A673 (cell line): ENCODE measurements around the gene FBXO15. TPM values are rescaled to one million over a fixed set of nuclear protein-coding genes. Genes with fewer than 3 reads are reported as not detected.

Experiments
- Bru-seq: library from RNA; stranded (reverse); fragments of 400-500 nt; gene quantifications from one replicate; lab custom pipeline; 2021; lab: Mats Ljungman, UMichigan
- BruChase-seq, 2 experiments: library from RNA; stranded (reverse); fragments of 400-500 nt; gene quantifications; one replicate each; lab custom pipeline; 2021; lab: Mats Ljungman, UMichigan
- BruUV-seq: library from RNA; stranded (reverse); fragments of 400-500 nt; replicated peaks from 2 replicates; lab custom pipeline; 2021; lab: Mats Ljungman, UMichigan
- CTCF ChIA-PET: fragments of 300-600 bp; sonication (Branson Sonifier 250); formaldehyde crosslinking; loops from one replicate; lab custom pipeline; 2022; ENCODE audit warnings: antibody characterized with exemption; lab: Charles Lee
- POLR2A ChIA-PET: fragments of 300-600 bp; sonication (Branson Sonifier 250); formaldehyde crosslinking; loops from one replicate; lab custom pipeline; 2022; ENCODE audit warnings: antibody characterized with exemption; ENCODE audit not compliant: low non-redundant PET; lab: Charles Lee
- DNase-seq: peaks from one replicate; pipeline ENCODE4 v3.0.0-alpha.2; 2015; ENCODE audit warnings: low spot score
- H3K27ac ChIP-seq: fragments of 200-600 bp; sonication (generic); 2 replicates; pipeline ENCODE4 v1.5.1; 2016; ENCODE audit warnings: mixed run types, low read depth, mild to moderate bottlenecking, mixed read lengths, antibody characterized with exemption, low read length; ENCODE audit not compliant: poor library complexity, severe bottlenecking
- H3K27me3 ChIP-seq: fragments of 200-600 bp; sonication (generic); replicated peaks from 2 replicates; pipeline ENCODE4 v1.6.1; 2017; ENCODE audit warnings: mixed run types, low read depth, mild to moderate bottlenecking, mixed read lengths, antibody characterized with exemption, low read length; ENCODE audit not compliant: insufficient read depth, poor library complexity
- H3K36me3 ChIP-seq: fragments of 200-600 bp; sonication (generic); 2 replicates; pipeline ENCODE4 v1.6.1; 2016; ENCODE audit warnings: mixed run types, mild to moderate bottlenecking, mixed read lengths, antibody characterized with exemption, low read length; ENCODE audit not compliant: insufficient read depth, poor library complexity, severe bottlenecking
- H3K4me1 ChIP-seq: fragments of 200-600 bp; sonication (generic); 2 replicates; pipeline ENCODE4 v1.6.1; 2017; ENCODE audit warnings: mixed run types, mild to moderate bottlenecking, mixed read lengths, antibody characterized with exemption, low read length; ENCODE audit not compliant: insufficient read depth, poor library complexity, severe bottlenecking
- H3K4me3 ChIP-seq: fragments of 200-600 bp; sonication (generic); 2 replicates; pipeline ENCODE4 v1.5.1; 2016; ENCODE audit warnings: low read depth, mixed run types, mild to moderate bottlenecking, mixed read lengths, low read length; ENCODE audit not compliant: poor library complexity, severe bottlenecking
- H3K9me3 ChIP-seq: fragments of 200-600 bp; sonication (generic); 2 replicates; pipeline ENCODE4 v1.6.1; 2016; ENCODE audit warnings: mixed run types, low read depth, mild to moderate bottlenecking, mixed read lengths, antibody characterized with exemption, low read length; ENCODE audit not compliant: poor library complexity, severe bottlenecking
- EZH2 ChIP-seq: fragments of 200-600 bp; sonication (generic); IDR thresholded peaks from 2 replicates; pipeline ENCODE4 v1.6.1; 2017; ENCODE audit warnings: borderline replicate concordance, low read depth, mild to moderate bottlenecking, mixed read lengths, antibody characterized with exemption, low read length; ENCODE audit not compliant: poor library complexity, severe bottlenecking
- intact Hi-C: fragments of 100-400 bp; cut with micrococcal nuclease; formaldehyde crosslinking; loops from one replicate; pipeline ENCODE4 v1.10.0; 2022; ENCODE audit not compliant: unreplicated experiment
- long read RNA-seq: library from polyadenylated mRNA; stranded (forward); transcript quantifications from one replicate; pipeline ENCODE4 v2.0.0, GENCODE V29; 2022
- total RNA-seq: library from RNA; stranded (reverse); gene quantifications from 2 replicates; pipeline ENCODE4 v1.2.3, GENCODE V29; 2021
- TF ChIP-seq, protein P1 (sequence below): fragments of 300-800, 200-600 bp; sonication (generic); conservative IDR thresholded peaks from 2 replicates; pipeline ENCODE4 v1.5.1; 2017; ENCODE audit warnings: low read depth, mild to moderate bottlenecking, antibody characterized with exemption, low read length, moderate library complexity, mixed read lengths

Gene FBXO15
- total RNA-seq (2.4 and 2.5 TPM in 2 replicates), Bru-seq, nascent RNA (percentile 33 among the genes with signal in this experiment), BruChase-seq, experiment 1, labeled RNA remaining after a 2-hour chase (percentile 32 among the genes with signal in this experiment), BruChase-seq, experiment 2, labeled RNA remaining after a 6-hour chase (percentile 30 among the genes with signal in this experiment)
- long read RNA-seq = 0 reads

DNA sequence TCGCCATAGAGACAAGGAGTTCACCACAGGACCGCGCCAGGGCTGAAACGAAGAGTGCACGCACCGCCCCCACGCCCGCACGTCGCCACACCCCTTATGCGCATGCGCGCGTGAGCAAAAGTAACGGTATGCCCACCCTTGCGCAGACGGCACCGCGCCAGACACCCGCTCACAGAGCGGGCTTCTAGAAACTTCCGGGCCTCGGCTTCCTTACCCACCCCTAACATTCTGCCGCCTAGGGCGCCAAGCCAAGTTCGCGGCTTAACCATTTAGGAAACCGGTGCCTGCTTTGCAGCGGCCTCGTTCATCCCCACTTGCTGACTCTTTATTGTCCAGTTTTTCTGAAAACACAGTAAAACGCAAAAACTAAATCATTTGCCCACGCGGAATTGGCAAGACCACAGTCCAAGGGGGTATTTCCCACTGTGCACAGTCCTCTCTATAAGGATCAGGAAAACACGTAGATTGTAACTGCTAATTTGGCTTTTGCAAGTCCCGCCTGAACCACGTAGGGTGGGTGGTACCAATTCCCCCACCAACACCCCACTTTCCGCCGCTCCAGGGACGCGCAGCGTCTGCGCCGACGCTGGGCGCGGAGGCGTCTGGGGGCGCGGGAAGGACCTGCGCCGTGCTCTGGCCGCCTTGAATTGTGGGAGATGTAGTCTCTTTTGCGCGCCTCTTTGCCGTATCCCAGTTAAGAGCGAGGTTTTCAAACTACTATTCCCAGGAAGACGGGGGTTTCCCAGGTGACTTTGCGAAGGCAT is at the start of gene FBXO15, which contains the start of gene TIMM21:
Gene FBXO15, minus strand, starts transcription at position 56 of the 764 bp plus-strand sequence. Its CDS starts 49 bp downstream, at position 7.
Gene TIMM21, plus strand, starts transcription at position 745 of the 764 bp plus-strand sequence. CDS start 286 bp downstream, outside the sequence.
- Histone ChIP-seq H3K9me3 (no peaks in the 10 kb centered on the region), H3K27me3 (no peaks in the 10 kb centered on the region), H3K36me3 (no peaks in the 10 kb centered on the region), H3K4me3 (peak within 1 kb of the TSS; percentile 80), H3K4me1 (peaks cover 15% of the 10 kb centered on the region), H3K27ac (peak within 1 kb of the TSS; percentile 97)
- CTCF ChIA-PET = no interaction called here
- BruUV-seq = no TSS peak
- DNase-seq = peak; percentile 98
- intact Hi-C loops = no loop called here
- no peak for TF ChIP-seq EZH2
- TF ChIP-seq, protein P1, sequence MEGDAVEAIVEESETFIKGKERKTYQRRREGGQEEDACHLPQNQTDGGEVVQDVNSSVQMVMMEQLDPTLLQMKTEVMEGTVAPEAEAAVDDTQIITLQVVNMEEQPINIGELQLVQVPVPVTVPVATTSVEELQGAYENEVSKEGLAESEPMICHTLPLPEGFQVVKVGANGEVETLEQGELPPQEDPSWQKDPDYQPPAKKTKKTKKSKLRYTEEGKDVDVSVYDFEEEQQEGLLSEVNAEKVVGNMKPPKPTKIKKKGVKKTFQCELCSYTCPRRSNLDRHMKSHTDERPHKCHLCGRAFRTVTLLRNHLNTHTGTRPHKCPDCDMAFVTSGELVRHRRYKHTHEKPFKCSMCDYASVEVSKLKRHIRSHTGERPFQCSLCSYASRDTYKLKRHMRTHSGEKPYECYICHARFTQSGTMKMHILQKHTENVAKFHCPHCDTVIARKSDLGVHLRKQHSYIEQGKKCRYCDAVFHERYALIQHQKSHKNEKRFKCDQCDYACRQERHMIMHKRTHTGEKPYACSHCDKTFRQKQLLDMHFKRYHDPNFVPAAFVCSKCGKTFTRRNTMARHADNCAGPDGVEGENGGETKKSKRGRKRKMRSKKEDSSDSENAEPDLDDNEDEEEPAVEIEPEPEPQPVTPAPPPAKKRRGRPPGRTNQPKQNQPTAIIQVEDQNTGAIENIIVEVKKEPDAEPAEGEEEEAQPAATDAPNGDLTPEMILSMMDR = no peak
- POLR2A ChIA-PET = no interaction called here

DNA sequence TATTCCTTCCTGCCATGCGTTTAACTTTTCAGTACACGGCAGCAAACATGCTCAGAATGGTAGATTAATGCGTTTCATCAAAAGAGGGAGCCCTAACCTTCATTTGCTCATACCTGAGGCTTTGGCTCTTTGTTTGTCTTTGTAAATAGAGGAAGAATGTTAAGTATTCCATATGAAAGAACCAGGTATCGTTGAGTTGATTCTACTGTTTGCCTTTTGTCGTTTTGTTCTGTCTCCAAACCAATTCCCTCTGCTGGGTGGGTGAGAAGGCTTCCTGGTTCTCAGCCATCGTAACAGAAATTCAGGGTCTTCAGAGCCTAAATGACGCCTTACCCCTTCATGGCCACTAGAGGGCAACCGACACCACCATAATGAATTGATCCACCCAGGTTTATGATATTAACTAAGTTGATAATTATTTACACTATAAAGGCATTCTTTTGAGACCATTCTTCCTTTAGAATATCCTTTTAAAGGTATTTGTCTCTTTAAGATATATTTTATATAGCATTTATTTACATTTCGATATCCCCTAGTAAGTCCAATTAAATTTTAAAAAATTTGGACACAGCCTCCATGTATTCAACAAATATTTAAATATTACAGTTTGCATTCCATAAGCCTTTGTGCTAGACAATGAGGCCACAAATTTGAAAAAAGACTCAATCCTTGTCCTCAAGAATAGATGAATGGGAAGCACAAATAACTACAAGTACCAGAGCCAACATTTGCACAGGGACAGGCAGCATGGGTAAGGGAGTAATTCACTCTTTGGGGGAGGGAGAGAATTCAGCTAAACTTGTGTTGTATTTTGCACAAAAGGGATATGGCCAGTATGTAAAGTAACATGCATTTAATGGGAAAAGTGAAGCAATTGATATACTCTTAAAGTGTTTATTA is 48.8 kb upstream of the FBXO15 start:
- no TSS peak for BruUV-seq
- H3K27me3 ChIP-seq = no peaks in the 10 kb centered on the region
- ChIA-PET POLR2A (no interaction called here), CTCF (interaction anchor here (1.2 kb wide), 2 partner anchors 145 to 355 kb away, joined by 3 to 5 read pairs; no protein-coding TSS in a partner anchor)
- no peaks in the 10 kb centered on the region for H3K4me1 ChIP-seq
- H3K4me3 ChIP-seq = peak overlapping the region; percentile 28
- no peaks in the 10 kb centered on the region for H3K9me3 ChIP-seq
- TF ChIP-seq, protein P1 = peak; percentile 89
- no peak for TF ChIP-seq EZH2
- no peak overlapping the region for H3K27ac ChIP-seq
- DNase-seq = peak; percentile 75
- H3K36me3 ChIP-seq = no peaks in the 10 kb centered on the region
- intact Hi-C loops = loop anchor here (1.0 to 10.0 kb wide), 3 partner anchors 146 to 356 kb away; partner anchors contain the start of gene CNDP2

- Histone ChIP-seq H3K27ac (no peak overlapping the region), H3K9me3 (no peaks in the 10 kb centered on the region), H3K4me1 (peaks cover 6% of the 10 kb centered on the region), H3K36me3 (no peaks in the 10 kb centered on the region), H3K4me3 (no peak overlapping the region), H3K27me3 (no peaks in the 10 kb centered on the region)
- BruUV-seq = no TSS peak
- ChIA-PET CTCF (interaction anchor here (0.9 kb wide), 1 partner anchor 148 kb away, joined by 6 read pairs; no protein-coding TSS in a partner anchor), POLR2A (no interaction called here)
- DNase-seq = no peak
- TF ChIP-seq, protein P1 = no peak
- TF ChIP-seq EZH2 = no peak
- intact Hi-C loops = loop anchor here (10.0 kb wide), 1 partner anchor 300 kb away; the partner anchor contains the start of gene CNDP2
Measured at GRCh38 chr18:74194691-74195090, 47.1 kb upstream of the FBXO15 start.
